ENCODE results near the gene TAS2R50.
"Not testable (repeated sequence)": the region's sequence is repeated elsewhere in the genome, so short reads cannot be mapped to it uniquely, and the experiment has no call there.

GRCh38 chr12:11033959-11034358 lies 47.2 kb upstream of the TAS2R50 start:
- not testable (repeated sequence) for TF ChIP-seq CTCF (conservative IDR thresholded peaks at IDR 0.05 in 1 of 2, IDR thresholded peaks at IDR 0.05 in 1 of 2; ENCODE audit: low read depth in 1 of 2, low read length in 2 of 2); EZH2 (IDR thresholded peaks at IDR 0.05; ENCODE audit: low read length, missing control alignments)

Measured in fibroblast of lung (primary cell).